NCI-H524 treated with DMSO at 0.1 percent for 48 hours (cell line): ENCODE measurements around the gene SORCS2.

Source experiments
- DNase-seq: peaks from one replicate; lab custom pipeline; 2025; lab: John Stamatoyannopoulos, UW

SORCS2 gene

GRCh38 chr4:7746351-7747061 lies 554.2 kb downstream of the SORCS2 start:
- no peak for DNase-seq

GRCh38 chr4:7747062-7747385 lies 554.7 kb downstream of the SORCS2 start:
- no peak for DNase-seq

DNA sequence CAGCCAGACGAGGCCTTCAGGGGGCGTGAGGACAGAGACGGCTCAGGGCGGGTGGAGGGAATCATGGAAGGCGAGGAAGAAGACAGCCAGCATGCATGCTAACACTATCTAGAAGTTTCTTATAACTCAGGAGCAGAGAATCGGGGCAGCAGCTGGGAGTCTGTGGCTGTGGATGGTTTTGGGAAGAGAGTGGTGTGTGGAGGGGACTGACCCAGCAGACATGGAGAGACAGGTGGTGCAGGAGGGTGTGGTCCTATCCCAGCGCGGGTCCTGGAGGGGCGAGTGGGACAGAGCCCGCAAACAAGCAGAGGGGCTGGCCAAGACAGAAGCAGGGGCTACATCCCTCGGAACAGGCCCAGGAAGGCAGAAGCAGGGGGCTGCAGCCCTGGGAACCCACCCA lies 555.2 kb downstream of the SORCS2 start:
- no peak for DNase-seq

DNA sequence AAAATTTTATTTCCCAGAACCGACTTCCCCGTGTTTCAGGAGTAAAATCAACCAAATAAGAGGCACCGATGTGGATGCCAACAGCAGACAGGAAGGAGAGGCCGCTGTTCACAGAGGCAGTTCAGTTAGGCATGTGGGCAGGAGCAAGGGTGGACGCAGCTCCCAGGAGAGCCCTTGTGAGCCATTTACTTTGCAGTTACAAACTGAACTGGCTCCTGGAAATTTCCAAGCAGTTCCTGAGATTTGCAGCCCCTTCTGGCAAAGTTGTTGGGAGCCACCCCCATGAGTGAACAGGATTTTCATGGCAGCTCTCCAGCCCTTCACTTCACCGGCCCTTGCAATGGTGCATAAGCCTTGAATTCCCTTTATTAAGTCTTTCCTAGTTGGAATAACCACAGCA lies 558.2 kb downstream of the SORCS2 start:
- DNase-seq, result no peak

GRCh38 chr4:7750972-7751371 lies 558.6 kb downstream of the SORCS2 start:
- DNase-seq, result no peak

DNA sequence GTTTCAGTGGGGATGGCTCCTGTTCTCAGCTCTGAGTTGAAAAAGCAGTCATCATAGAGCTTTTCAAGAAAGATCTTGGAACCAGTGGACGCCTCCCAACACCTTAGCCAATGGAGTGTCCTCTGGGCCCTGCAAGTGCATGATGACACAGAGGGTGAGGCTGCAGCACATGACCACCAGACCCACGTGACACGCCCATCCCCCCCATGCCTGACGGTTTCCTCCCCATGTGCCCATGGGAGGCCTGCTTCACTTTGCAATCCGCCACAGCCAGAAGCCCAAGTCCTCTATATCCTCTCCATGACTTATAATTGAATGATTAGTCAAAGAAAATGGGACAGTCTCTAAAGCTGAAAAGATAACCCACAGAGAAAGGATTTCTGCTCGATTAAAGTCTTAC lies 560.3 kb downstream of the SORCS2 start:
- DNase-seq, result no peak

- no peak for DNase-seq
Measured at GRCh38 chr4:7753271-7753670, 560.9 kb downstream of the SORCS2 start.

GRCh38 chr4:7753931-7754465 lies 561.7 kb downstream of the SORCS2 start:
- no peak for DNase-seq

DNA sequence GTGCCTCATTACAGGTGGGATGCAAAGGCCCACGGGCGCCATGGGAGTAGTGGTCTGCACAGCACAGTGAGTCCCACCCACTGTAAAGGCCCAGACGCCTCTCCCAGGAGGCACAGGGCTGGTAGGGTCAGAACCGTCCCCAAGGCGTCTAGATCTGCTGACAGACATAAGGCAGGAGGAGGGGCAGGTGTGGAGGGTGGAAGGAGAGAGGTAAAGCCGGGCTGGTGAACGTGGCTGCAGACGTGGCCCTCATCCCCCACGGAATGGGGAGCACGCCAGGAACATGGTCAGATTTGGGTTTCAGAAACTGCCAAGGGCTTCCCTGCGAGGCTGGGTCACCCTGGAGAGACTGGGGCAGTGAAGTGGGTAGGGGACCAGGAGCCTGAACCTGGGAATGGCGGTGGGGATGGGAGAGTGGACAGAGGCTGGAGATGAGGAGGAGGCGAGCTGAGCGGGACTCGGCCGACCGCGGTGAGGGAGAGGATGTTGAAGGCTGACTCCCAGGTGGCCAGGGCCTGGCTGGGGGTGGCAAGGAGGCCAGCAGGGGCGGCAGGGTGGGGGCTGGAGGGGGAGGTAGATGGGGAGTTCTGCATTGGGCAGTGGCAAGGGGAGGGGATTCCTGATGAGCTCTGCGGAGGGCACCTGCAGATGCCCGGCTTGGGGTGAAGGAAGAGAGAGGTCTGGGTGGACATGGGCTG lies 562.4 kb downstream of the SORCS2 start:
- no peak for DNase-seq

DNA sequence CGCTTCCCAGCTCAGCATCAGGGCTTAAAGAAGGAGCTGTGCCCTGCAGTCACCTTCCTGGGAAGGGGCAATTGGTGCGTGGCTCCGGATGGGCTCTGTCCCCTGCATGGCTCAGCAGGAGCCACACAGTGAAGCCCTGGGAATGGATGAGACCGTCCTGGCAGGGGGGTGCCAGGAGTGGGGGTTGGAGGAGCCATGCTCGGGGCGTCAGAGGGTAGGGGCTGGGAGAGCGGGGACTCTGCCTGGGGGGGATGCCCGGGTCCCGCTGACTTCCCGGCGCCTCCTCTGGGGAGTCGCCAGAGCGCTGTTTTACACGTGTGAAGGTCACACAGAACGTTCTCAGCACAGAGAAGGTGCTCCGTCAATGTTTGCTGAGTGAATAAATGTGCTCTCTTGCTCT lies 563.2 kb downstream of the SORCS2 start:
- DNase-seq, result no peak

GRCh38 chr4:7756071-7756470 lies 563.7 kb downstream of the SORCS2 start:
- no peak for DNase-seq

GRCh38 chr4:7756561-7757355 lies 564.4 kb downstream of the SORCS2 start:
- no peak for DNase-seq

GRCh38 chr4:7757501-7758471 lies 565.4 kb downstream of the SORCS2 start:
- DNase-seq, result no peak

GRCh38 chr4:7758476-7758875 lies 566.1 kb downstream of the SORCS2 start:
- no peak for DNase-seq

GRCh38 chr4:7759216-7759615 lies 566.9 kb downstream of the SORCS2 start:
- no peak for DNase-seq

- no peak for DNase-seq
Measured at GRCh38 chr4:7759635-7760034, 567.3 kb downstream of the SORCS2 start.

DNA sequence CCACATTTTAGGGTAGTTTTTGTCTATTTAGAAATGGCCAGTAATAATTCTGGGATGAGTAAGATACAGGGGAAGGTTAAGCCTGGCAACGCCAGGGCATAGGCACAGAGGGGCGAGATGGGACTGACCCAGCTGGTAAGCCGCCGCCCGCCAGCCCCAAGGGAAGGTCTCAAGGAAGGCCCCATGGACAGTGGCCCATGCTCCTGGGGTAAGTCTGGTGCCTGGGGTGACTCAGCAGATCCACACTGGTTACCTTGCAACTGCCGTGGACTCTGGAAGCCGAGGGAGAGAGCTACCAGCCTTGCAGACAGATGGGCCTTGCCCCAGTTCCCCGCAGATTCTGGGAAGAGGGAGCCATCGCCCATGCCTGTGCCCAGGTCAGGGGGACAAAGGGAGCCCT lies 567.9 kb downstream of the SORCS2 start:
- DNase-seq, result no peak

- no peak for DNase-seq
Measured at GRCh38 chr4:7760706-7761105, 568.4 kb downstream of the SORCS2 start.

GRCh38 chr4:7761312-7761711 lies 569.0 kb downstream of the SORCS2 start:
- DNase-seq, result no peak

- no peak for DNase-seq
Measured at GRCh38 chr4:7761720-7762119, 569.4 kb downstream of the SORCS2 start.

- DNase-seq, result no peak
Measured at GRCh38 chr4:7762376-7763030, 570.2 kb downstream of the SORCS2 start.
